Measurements from ENCODE around the gene DENR.
"Not testable (repeated sequence)": the region's sequence is repeated elsewhere in the genome, so short reads cannot be mapped to it uniquely, and the experiment has no call there.

Gene DENR

GRCh38 chr12:122752464-122753318, at the start of gene DENR:
Gene DENR (plus strand): TSS chr12:122752824. CDS start chr12:122753702, 878 bp downstream.
- DNase-seq, result peak; percentile 99

GRCh38 chr12:122702890-122703611, 49.6 kb upstream of the DENR start, which contains the start of gene HCAR2:
Gene HCAR2 (minus strand): TSS chr12:122703357. CDS start chr12:122703283, 74 bp downstream.
- DNase-seq, result peak; percentile 87

GRCh38 chr12:122703841-122704240, 48.8 kb upstream of the DENR start:
- DNase-seq, result not testable (repeated sequence)

GRCh38 chr12:122709287-122709686, 43.3 kb upstream of the DENR start:
- not testable (repeated sequence) for DNase-seq

GRCh38 chr12:122710341-122710740, 42.3 kb upstream of the DENR start:
- not testable (repeated sequence) for DNase-seq

- DNase-seq, result peak; percentile 66
Measured at GRCh38 chr12:122711266-122711665, 41.4 kb upstream of the DENR start.

GRCh38 chr12:122713491-122714188, 39.0 kb upstream of the DENR start:
- not testable (repeated sequence) for DNase-seq

- DNase-seq, result not testable (repeated sequence)
Measured at GRCh38 chr12:122715211-122715610, 37.4 kb upstream of the DENR start.

GRCh38 chr12:122716658-122717057, 36.0 kb upstream of the DENR start, which contains the start of gene HCAR3:
Gene HCAR3 (minus strand): TSS chr12:122716811. CDS start chr12:122716737, 74 bp downstream.
- DNase-seq, result peak; percentile 90

GRCh38 chr12:122721057-122721545, 31.5 kb upstream of the DENR start:
- DNase-seq, result no peak

GRCh38 chr12:122722387-122722786, 30.2 kb upstream of the DENR start:
- DNase-seq, result peak; percentile 36

- DNase-seq, result no peak
Measured at GRCh38 chr12:122724641-122725243, 27.9 kb upstream of the DENR start.

- no peak for DNase-seq
Measured at GRCh38 chr12:122725452-122726079, 27.1 kb upstream of the DENR start.

GRCh38 chr12:122726080-122726558, 26.5 kb upstream of the DENR start:
- DNase-seq, result peak; percentile 46

GRCh38 chr12:122729583-122730214, 22.9 kb upstream of the DENR start:
- DNase-seq, result no peak

- DNase-seq, result no peak
Measured at GRCh38 chr12:122730215-122731014, 22.2 kb upstream of the DENR start, which contains the start of gene HCAR1. Gene HCAR1 (minus strand): TSS chr12:122730844. CDS start chr12:122730339, 505 bp downstream.

- DNase-seq, result no peak
Measured at GRCh38 chr12:122732170-122732569, 20.5 kb upstream of the DENR start.

- no peak for DNase-seq
Measured at GRCh38 chr12:122732611-122733010, 20.0 kb upstream of the DENR start.

- no peak for DNase-seq
Measured at GRCh38 chr12:122738571-122738970, 14.1 kb upstream of the DENR start.

- DNase-seq, result no peak
Measured at GRCh38 chr12:122740351-122740750, 12.3 kb upstream of the DENR start.

Data from suppressor macrophage treated with lipopolysaccharide for 4 hours (primary cell).